ENCODE results near the gene SERPINB1. TPM values are rescaled to one million over a fixed set of nuclear protein-coding genes. Genes with fewer than 3 reads are reported as not detected.

The SERPINB1 gene
- total RNA-seq, 1 experiment from 2014 or later = 75.6 TPM

- Histone ChIP-seq H3K4me3 (ENCODE audit: low read depth, low read length) (no peak overlapping the region), H3K4me1 (peaks cover 6% of the 10 kb centered on the region), H3K27me3 (replicated peaks; ENCODE audit: control insufficient read depth, insufficient read depth, low read length) (no peaks in the 10 kb centered on the region), H3K36me3 (ENCODE audit: control insufficient read depth, insufficient read depth, low read length) (no peaks in the 10 kb centered on the region), H3K9me3 (0 out of 2 replicates have a peak, but pooled peaks cover 3% of the 10 kb centered on the region)
- no peak for TF ChIP-seq CTCF (IDR thresholded peaks at IDR 0.05; ENCODE audit: insufficient read depth in 1 of 2, low read depth in 1 of 2, low read length in 1 of 2, severe bottlenecking in 1 of 2, unreplicated experiment in 1 of 2)
- Mint-ChIP-seq H3K4me1 (ENCODE audit: low read depth, unreplicated experiment) (peaks cover 12% of the 10 kb centered on the region), H3K27ac (ENCODE audit: unreplicated experiment) (no peak overlapping the region), H3K4me3 (ENCODE audit: unreplicated experiment) (no peak overlapping the region), H3K9me3 (ENCODE audit: unreplicated experiment) (peaks cover 8% of the 10 kb centered on the region), H3K27me3 (ENCODE audit: insufficient read depth, unreplicated experiment) (no peaks in the 10 kb centered on the region), H3K36me3 (ENCODE audit: insufficient read depth, unreplicated experiment) (no peaks in the 10 kb centered on the region)
- DNase-seq = no peak
- CTCF ChIA-PET = no interaction called here
- POLR2A ChIA-PET = no interaction called here
- BruUV-seq (replicated peaks) = no TSS peak
- intact Hi-C loops (cut with micrococcal nuclease; ENCODE audit: unreplicated experiment) = no loop called here
Measured at GRCh38 chr6:2821554-2821953, 20.1 kb downstream of the SERPINB1 start.

- H3K9me3 Mint-ChIP-seq (ENCODE audit: unreplicated experiment) = peaks cover 18% of the 10 kb centered on the region
- H3K27ac Mint-ChIP-seq (ENCODE audit: unreplicated experiment) = no peak overlapping the region
- Histone ChIP-seq H3K9me3 (peaks cover 9% of the 10 kb centered on the region; the same call in 1 of the 2 replicates), H3K27me3 (replicated peaks; ENCODE audit: control insufficient read depth, insufficient read depth, low read length) (no peaks in the 10 kb centered on the region), H3K4me3 (ENCODE audit: low read depth, low read length) (no peak overlapping the region), H3K4me1 (peaks cover 6% of the 10 kb centered on the region), H3K36me3 (ENCODE audit: control insufficient read depth, insufficient read depth, low read length) (no peaks in the 10 kb centered on the region)
- no peak for TF ChIP-seq CTCF (IDR thresholded peaks at IDR 0.05; ENCODE audit: insufficient read depth in 1 of 2, low read depth in 1 of 2, low read length in 1 of 2, severe bottlenecking in 1 of 2, unreplicated experiment in 1 of 2)
- intact Hi-C loops (cut with micrococcal nuclease; ENCODE audit: unreplicated experiment) = no loop called here
- no TSS peak for BruUV-seq (replicated peaks)
- peaks cover 12% of the 10 kb centered on the region for H3K4me1 Mint-ChIP-seq (ENCODE audit: low read depth, unreplicated experiment)
- H3K4me3 Mint-ChIP-seq (ENCODE audit: unreplicated experiment) = no peak overlapping the region
- POLR2A ChIA-PET = no interaction called here
- CTCF ChIA-PET = no interaction called here
- H3K36me3 Mint-ChIP-seq (ENCODE audit: insufficient read depth, unreplicated experiment) = no peaks in the 10 kb centered on the region
- no peaks in the 10 kb centered on the region for H3K27me3 Mint-ChIP-seq (ENCODE audit: insufficient read depth, unreplicated experiment)
- DNase-seq = no peak
Measured at GRCh38 chr6:2820415-2820814, 21.2 kb downstream of the SERPINB1 start.

- BruUV-seq (replicated peaks) = no TSS peak
- Mint-ChIP-seq H3K27ac (ENCODE audit: unreplicated experiment) (no peak overlapping the region), H3K4me3 (ENCODE audit: unreplicated experiment) (no peak overlapping the region), H3K4me1 (ENCODE audit: low read depth, unreplicated experiment) (peaks cover 12% of the 10 kb centered on the region), H3K27me3 (ENCODE audit: insufficient read depth, unreplicated experiment) (no peaks in the 10 kb centered on the region), H3K36me3 (ENCODE audit: insufficient read depth, unreplicated experiment) (no peaks in the 10 kb centered on the region), H3K9me3 (ENCODE audit: unreplicated experiment) (peaks cover 21% of the 10 kb centered on the region)
- H3K36me3 ChIP-seq (ENCODE audit: control insufficient read depth, insufficient read depth, low read length) = no peaks in the 10 kb centered on the region
- intact Hi-C loops (cut with micrococcal nuclease; ENCODE audit: unreplicated experiment) = no loop called here
- peaks cover 9% of the 10 kb centered on the region; the same call in 1 of the 2 replicates for H3K9me3 ChIP-seq
- H3K4me1 ChIP-seq = peaks cover 6% of the 10 kb centered on the region
- no peak for TF ChIP-seq CTCF (IDR thresholded peaks at IDR 0.05; ENCODE audit: insufficient read depth in 1 of 2, low read depth in 1 of 2, low read length in 1 of 2, severe bottlenecking in 1 of 2, unreplicated experiment in 1 of 2)
- no peak for DNase-seq
- H3K4me3 ChIP-seq (ENCODE audit: low read depth, low read length) = no peak overlapping the region
- ChIA-PET POLR2A (no interaction called here), CTCF (no interaction called here)
- H3K27me3 ChIP-seq (replicated peaks; ENCODE audit: control insufficient read depth, insufficient read depth, low read length) = no peaks in the 10 kb centered on the region
Measured at GRCh38 chr6:2819978-2820377, 21.7 kb downstream of the SERPINB1 start.

All from Caco-2 (cell line).